GM12873 (cell line): ENCODE results near the gene KIF11.
A peak's percentile ranks its signal among the peaks of the same experiment; 100 is the strongest.

Experiments used
- CTCF ChIP-seq: IDR thresholded peaks from 2 replicates; pipeline ENCODE4 v1.5.1; 2012; ENCODE audit warnings: low read depth, mild to moderate bottlenecking, moderate library complexity, low read length, control low read depth; ENCODE audit not compliant: insufficient read depth; ENCODE audit errors: missing control alignments

The KIF11 gene

GRCh38 chr10:92573798-92574547 lies 19.0 kb upstream of the KIF11 start, which contains the start of gene IDE:
TSS of gene IDE (minus strand) at chr10:92574093. CDS start at chr10:92574019, 74 bp downstream.
- peak; percentile 86 for TF ChIP-seq CTCF

GRCh38 chr10:92574548-92575261 lies 18.2 kb upstream of the KIF11 start:
- TF ChIP-seq CTCF = peak; percentile 49

GRCh38 chr10:92575961-92576360 lies 17.0 kb upstream of the KIF11 start:
- TF ChIP-seq CTCF = no peak

GRCh38 chr10:92590623-92591549 lies 2.0 kb upstream of the KIF11 start:
- TF ChIP-seq CTCF = peak; percentile 32

GRCh38 chr10:92591550-92592022 lies 1.3 kb upstream of the KIF11 start:
- no peak for TF ChIP-seq CTCF

- no peak for TF ChIP-seq CTCF
These were observed 974 bp downstream of the KIF11 start for GRCh38 chr10:92593619-92594588.
